Measurements from ENCODE around the gene CAMK4. TPM values are rescaled to one million over a fixed set of nuclear protein-coding genes. Genes with fewer than 3 reads are reported as not detected.

The CAMK4 gene
- polyA plus RNA-seq, 1 donor from 2014 or later: 16.6 TPM

DNA sequence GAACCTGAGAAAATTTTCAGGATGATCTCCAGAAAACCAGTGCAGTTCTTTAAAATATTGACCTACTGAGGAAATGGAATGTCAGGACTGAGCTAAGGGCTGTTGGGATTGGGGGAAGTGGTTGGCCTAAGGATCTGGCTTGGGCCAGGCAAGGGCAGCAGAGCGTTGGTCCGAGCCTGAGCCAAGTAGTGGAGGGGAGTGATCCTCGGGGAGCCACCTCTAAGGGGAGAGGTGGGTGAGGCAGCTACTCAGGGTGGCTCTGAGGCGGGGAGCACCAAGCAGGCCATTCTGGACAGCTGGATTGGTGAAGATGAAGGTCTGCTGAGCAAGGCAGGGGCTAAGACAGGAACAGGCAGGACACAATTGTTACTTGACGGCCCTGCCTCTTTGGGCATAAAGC, 11.5 kb downstream of the CAMK4 start:
- H2AFZ ChIP-seq (ENCODE audit: low read depth, low read length): no peak overlapping the region
- no peak overlapping the region for H3K9ac ChIP-seq (ENCODE audit: low read length)
- no peaks in the 10 kb centered on the region for H3K9me3 ChIP-seq (ENCODE audit: low read length)
- no peaks in the 10 kb centered on the region for H4K20me1 ChIP-seq (ENCODE audit: insufficient read depth)
- no peak for TF ChIP-seq TAF1 (IDR thresholded peaks at IDR 0.05; ENCODE audit: low read depth)
- no peak for TF ChIP-seq MXI1 (conservative IDR thresholded peaks at IDR 0.05; ENCODE audit: poor library complexity, severe bottlenecking)
- no peak for TF ChIP-seq EZH2 (IDR thresholded peaks at IDR 0.05; ENCODE audit: borderline replicate concordance, insufficient read depth, low read length, poor library complexity, severe bottlenecking)
- no peak for TF ChIP-seq POLR2AphosphoS5 (IDR thresholded peaks at IDR 0.05)
- TF ChIP-seq, protein P1, sequence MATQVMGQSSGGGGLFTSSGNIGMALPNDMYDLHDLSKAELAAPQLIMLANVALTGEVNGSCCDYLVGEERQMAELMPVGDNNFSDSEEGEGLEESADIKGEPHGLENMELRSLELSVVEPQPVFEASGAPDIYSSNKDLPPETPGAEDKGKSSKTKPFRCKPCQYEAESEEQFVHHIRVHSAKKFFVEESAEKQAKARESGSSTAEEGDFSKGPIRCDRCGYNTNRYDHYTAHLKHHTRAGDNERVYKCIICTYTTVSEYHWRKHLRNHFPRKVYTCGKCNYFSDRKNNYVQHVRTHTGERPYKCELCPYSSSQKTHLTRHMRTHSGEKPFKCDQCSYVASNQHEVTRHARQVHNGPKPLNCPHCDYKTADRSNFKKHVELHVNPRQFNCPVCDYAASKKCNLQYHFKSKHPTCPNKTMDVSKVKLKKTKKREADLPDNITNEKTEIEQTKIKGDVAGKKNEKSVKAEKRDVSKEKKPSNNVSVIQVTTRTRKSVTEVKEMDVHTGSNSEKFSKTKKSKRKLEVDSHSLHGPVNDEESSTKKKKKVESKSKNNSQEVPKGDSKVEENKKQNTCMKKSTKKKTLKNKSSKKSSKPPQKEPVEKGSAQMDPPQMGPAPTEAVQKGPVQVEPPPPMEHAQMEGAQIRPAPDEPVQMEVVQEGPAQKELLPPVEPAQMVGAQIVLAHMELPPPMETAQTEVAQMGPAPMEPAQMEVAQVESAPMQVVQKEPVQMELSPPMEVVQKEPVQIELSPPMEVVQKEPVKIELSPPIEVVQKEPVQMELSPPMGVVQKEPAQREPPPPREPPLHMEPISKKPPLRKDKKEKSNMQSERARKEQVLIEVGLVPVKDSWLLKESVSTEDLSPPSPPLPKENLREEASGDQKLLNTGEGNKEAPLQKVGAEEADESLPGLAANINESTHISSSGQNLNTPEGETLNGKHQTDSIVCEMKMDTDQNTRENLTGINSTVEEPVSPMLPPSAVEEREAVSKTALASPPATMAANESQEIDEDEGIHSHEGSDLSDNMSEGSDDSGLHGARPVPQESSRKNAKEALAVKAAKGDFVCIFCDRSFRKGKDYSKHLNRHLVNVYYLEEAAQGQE (IDR thresholded peaks at IDR 0.05; ENCODE audit: borderline replicate concordance): no peak
- no peak for TF ChIP-seq EP300 (conservative IDR thresholded peaks at IDR 0.05; ENCODE audit: poor library complexity, severe bottlenecking)
- no peak for TF ChIP-seq RAD21 (conservative IDR thresholded peaks at IDR 0.05)
- TF ChIP-seq SMC3 (conservative IDR thresholded peaks at IDR 0.05; ENCODE audit: poor library complexity): no peak
- TF ChIP-seq, protein P2, sequence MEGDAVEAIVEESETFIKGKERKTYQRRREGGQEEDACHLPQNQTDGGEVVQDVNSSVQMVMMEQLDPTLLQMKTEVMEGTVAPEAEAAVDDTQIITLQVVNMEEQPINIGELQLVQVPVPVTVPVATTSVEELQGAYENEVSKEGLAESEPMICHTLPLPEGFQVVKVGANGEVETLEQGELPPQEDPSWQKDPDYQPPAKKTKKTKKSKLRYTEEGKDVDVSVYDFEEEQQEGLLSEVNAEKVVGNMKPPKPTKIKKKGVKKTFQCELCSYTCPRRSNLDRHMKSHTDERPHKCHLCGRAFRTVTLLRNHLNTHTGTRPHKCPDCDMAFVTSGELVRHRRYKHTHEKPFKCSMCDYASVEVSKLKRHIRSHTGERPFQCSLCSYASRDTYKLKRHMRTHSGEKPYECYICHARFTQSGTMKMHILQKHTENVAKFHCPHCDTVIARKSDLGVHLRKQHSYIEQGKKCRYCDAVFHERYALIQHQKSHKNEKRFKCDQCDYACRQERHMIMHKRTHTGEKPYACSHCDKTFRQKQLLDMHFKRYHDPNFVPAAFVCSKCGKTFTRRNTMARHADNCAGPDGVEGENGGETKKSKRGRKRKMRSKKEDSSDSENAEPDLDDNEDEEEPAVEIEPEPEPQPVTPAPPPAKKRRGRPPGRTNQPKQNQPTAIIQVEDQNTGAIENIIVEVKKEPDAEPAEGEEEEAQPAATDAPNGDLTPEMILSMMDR (IDR thresholded peaks at IDR 0.05; ENCODE audit: poor library complexity, severe bottlenecking): no peak
- H3K36me3 ChIP-seq (ENCODE audit: insufficient read depth, low read length): no peaks in the 10 kb centered on the region
- H3K4me2 ChIP-seq (ENCODE audit: low read length): no peak overlapping the region
- H3K27ac ChIP-seq (ENCODE audit: low read length): no peak overlapping the region
- H3K27me3 ChIP-seq (ENCODE audit: insufficient read depth, low read depth, low read length): no peaks in the 10 kb centered on the region
- peaks cover 4% of the 10 kb centered on the region for H3K79me2 ChIP-seq (replicated peaks; ENCODE audit: insufficient read depth, low read length)
- no peaks in the 10 kb centered on the region for H3F3A ChIP-seq (ENCODE audit: insufficient read depth, low read length, poor library complexity, severe bottlenecking)
- H3K4me3 ChIP-seq (ENCODE audit: low read length): no peak overlapping the region
- no peaks in the 10 kb centered on the region for H3K9me2 ChIP-seq (ENCODE audit: insufficient read depth, low read length)

DNA sequence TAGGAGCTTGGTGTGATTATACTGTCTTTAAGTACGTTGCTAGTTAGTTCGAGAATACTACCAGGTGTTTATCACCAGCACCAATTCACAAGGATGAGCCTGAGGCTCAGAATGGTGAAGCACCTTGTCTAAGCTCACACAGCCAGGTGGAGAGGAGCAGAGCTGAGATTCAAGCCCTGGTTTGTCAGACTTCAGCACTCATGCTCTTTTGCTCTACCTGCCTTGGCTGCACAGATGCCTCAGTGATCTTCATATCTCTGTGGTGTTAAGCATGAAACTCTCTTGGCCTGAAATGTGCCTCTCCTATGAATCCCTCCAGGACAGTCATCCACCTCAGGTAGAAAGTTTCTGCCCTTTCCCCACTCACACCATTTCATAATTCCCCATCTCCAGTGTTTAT, 12.2 kb downstream of the CAMK4 start:
- H3F3A ChIP-seq (ENCODE audit: insufficient read depth, low read length, poor library complexity, severe bottlenecking): no peaks in the 10 kb centered on the region

More for the DNA sequence above, 12.2 kb downstream of the CAMK4 start:
- Histone ChIP-seq H2AFZ (ENCODE audit: low read depth, low read length) (no peak overlapping the region), H3K9me2 (ENCODE audit: insufficient read depth, low read length) (no peaks in the 10 kb centered on the region), H3K27ac (ENCODE audit: low read length) (no peak overlapping the region), H4K20me1 (ENCODE audit: insufficient read depth) (no peaks in the 10 kb centered on the region), H3K79me2 (replicated peaks; ENCODE audit: insufficient read depth, low read length) (peaks cover 5% of the 10 kb centered on the region), H3K9me3 (ENCODE audit: low read length) (no peaks in the 10 kb centered on the region), H3K9ac (ENCODE audit: low read length) (no peak overlapping the region), H3K4me3 (ENCODE audit: low read length) (no peak overlapping the region), H3K36me3 (ENCODE audit: insufficient read depth, low read length) (no peaks in the 10 kb centered on the region), H3K4me2 (ENCODE audit: low read length) (no peak overlapping the region), H3K27me3 (ENCODE audit: insufficient read depth, low read depth, low read length) (no peaks in the 10 kb centered on the region)
- TF ChIP-seq TAF1 (IDR thresholded peaks at IDR 0.05; ENCODE audit: low read depth) (no peak), EP300 (conservative IDR thresholded peaks at IDR 0.05; ENCODE audit: poor library complexity, severe bottlenecking) (no peak), MXI1 (conservative IDR thresholded peaks at IDR 0.05; ENCODE audit: poor library complexity, severe bottlenecking) (no peak), RAD21 (conservative IDR thresholded peaks at IDR 0.05) (no peak), EZH2 (IDR thresholded peaks at IDR 0.05; ENCODE audit: borderline replicate concordance, insufficient read depth, low read length, poor library complexity, severe bottlenecking) (no peak)
- TF ChIP-seq, protein P2 (IDR thresholded peaks at IDR 0.05; ENCODE audit: poor library complexity, severe bottlenecking): no peak

Measured in neural cell (in vitro differentiated cells).